Coronary artery (tissue), 2 donors: ENCODE data around the gene CELF5.

Experiments used
- DNase-seq: peaks from one replicate; pipeline ENCODE4 v3.0.0-alpha.2; 2017; ENCODE audit warnings: low spot score
- H3K27ac ChIP-seq, 2 donors: fragments of 200-600 bp; sonication (generic); one replicate each; pipeline ENCODE4 v1.5.1; 2016 to 2019
- H3K4me3 ChIP-seq: fragments of 200-600 bp; sonication (generic); 2 replicates; pipeline ENCODE4 v1.5.1; 2016; ENCODE audit warnings: mild to moderate bottlenecking, moderate library complexity
- CTCF ChIP-seq: fragments of 200-600 bp; sonication (generic); IDR thresholded peaks from one replicate; pipeline ENCODE4 v1.5.1; 2019; ENCODE audit warnings: antibody characterized with exemption

Gene CELF5

DNA sequence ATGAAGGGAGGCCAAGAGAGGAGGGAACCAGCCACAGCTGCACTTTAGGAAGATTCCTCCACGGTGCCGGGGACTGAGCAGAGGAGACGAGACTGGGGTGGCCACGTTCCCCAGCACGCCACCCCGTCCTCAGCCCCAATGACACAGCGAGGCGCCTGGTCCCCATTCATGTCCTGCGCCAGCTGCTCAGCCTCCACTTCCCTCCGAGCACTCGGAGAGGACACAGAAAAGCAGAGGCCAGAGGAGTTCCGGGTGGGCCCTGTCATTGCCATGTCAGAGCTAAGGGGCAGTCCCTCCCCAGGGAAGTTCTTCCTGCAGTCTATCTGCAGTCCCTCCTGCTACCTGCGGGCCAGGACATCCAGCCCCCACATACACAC is 88.7 kb downstream of the CELF5 start:
- no peak for DNase-seq
- TF ChIP-seq CTCF: no peak
- no peak overlapping the region for H3K4me3 ChIP-seq
- H3K27ac ChIP-seq: no peak overlapping the region

DNA sequence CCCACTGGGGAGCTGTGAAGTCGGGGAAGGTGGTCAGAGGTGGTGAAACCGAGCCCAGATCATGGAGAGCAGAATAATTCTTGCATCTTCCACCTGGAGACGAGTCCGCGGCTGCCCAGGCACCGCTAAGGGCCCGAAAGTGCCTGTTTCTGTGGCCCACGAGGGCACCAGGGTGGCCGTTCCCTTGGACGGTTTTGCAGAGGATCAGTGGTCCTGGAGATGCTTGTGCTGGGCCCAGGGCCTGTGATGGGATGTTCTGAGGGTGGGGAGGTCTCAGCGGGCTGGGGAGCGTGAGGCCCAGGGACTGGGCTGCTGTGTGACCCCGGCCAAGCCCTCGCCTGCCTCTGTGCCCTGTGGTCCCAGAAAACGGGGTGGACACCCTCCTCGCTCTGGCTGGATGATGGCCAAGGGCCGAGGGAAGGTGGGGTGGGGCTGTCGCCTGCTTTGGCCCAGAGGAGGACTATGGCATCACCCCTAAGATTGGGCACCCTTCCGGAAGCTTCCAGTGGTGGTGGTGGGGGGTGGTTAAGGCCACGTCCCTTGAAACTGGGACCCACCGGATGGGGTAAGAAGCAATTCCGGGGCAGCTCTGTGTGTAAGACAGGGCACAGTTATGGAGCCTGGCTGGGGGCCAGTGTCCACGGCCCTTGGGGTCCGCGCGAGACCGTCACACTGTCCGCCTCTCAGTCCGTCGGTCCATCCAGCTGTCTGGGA is 90.7 kb downstream of the CELF5 start:
- Histone ChIP-seq H3K4me3 (no peak overlapping the region), H3K27ac (no peak overlapping the region)
- no peak for DNase-seq
- no peak for TF ChIP-seq CTCF

- H3K4me3 ChIP-seq: no peak overlapping the region
- TF ChIP-seq CTCF: no peak
- no peak overlapping the region for H3K27ac ChIP-seq
- no peak for DNase-seq
Observed at GRCh38 chr19:3315676-3315973, 91.2 kb downstream of the CELF5 start.

GRCh38 chr19:3316132-3316648 is 91.7 kb downstream of the CELF5 start:
- Histone ChIP-seq H3K4me3 (no peak overlapping the region), H3K27ac (no peak overlapping the region)
- TF ChIP-seq CTCF: no peak
- DNase-seq: no peak

DNA sequence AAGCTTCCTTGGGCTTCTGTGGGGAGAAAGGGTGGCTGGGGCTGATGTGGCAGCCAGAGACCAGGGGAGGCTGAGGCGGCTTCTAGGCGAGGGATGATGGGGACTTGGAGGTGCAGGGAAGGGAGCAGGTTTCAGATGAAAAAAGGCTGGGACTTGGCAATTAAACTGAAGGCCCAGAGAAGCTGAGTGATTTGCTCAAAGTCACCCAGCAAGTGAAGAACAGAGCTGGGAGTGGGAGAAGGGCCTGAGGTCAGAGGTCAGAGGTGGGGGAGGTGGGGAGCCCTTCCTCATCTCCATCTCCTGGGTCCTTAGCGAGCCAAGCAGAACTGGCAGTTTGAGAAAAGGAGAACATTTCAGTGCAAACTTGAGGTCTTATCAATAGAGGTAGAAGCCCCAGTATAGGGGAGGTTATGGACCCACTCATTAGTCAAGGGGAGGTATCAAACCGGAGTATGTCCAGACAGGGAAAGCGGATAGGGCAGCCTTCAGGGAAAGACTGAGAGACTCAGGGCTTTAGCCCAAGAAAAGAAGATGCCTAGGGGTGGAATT is 92.3 kb downstream of the CELF5 start:
- Histone ChIP-seq H3K4me3 (no peak overlapping the region), H3K27ac (no peak overlapping the region)
- no peak for TF ChIP-seq CTCF
- no peak for DNase-seq

- TF ChIP-seq CTCF: no peak
- DNase-seq: no peak
- H3K4me3 ChIP-seq: no peak overlapping the region
Observed at GRCh38 chr19:3319643-3320353, 95.3 kb downstream of the CELF5 start.

DNA sequence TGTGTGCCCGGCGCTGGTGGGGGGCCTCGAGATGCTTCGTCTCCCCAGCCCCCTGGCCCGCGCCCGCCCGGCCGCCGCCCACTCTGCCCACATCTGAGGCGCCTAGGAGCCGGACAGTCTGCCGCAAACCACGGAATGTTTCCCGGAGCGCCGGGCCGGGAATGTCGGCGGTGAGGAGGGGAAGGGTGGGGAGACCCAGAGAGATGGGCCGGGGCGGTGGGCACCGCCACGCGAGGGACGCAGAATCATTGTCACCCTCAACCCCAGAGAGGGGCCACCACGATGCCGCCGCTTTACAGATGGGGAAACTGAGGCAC is 95.9 kb downstream of the CELF5 start:
- Histone ChIP-seq H3K27ac (no peak overlapping the region), H3K4me3 (no peak overlapping the region)
- DNase-seq: no peak
- no peak for TF ChIP-seq CTCF

More at GRCh38 chr19:3319643-3320353, 95.3 kb downstream of the CELF5 start:
- H3K27ac ChIP-seq: no peak overlapping the region
